Measurements from ENCODE around the gene ASIC2. TPM values are rescaled to one million over a fixed set of nuclear protein-coding genes. Genes with fewer than 3 reads are reported as not detected.

Gene ASIC2
- total and polyA plus RNA-seq, 2 donors (not counting 1 experiment from before 2014, with no cell fraction given): not detected

GRCh38 chr17:33013596-33014375 is 279.3 kb downstream of the ASIC2 start:
- Histone ChIP-seq H3K4me3 (ENCODE audit: control extremely low read depth in 1 of 5, extremely low read depth in 1 of 5, insufficient read depth in 1 of 5, low read depth in 2 of 5, low read length in 4 of 5) (no peak overlapping the region), H4K20me1 (ENCODE audit: control insufficient read depth, insufficient read depth, low read length, poor library complexity, severe bottlenecking) (no peaks in the 10 kb centered on the region), H3K27me3 (replicated peaks in 1 of 4; ENCODE audit: control extremely low read depth in 1 of 4, control insufficient read depth in 3 of 4, insufficient read depth in 4 of 4, low read length in 3 of 4) (no peaks in the 10 kb centered on the region), H3K9ac (ENCODE audit: low read length) (no peak overlapping the region), H3K4me1 (ENCODE audit: control insufficient read depth in 2 of 2, insufficient read depth in 2 of 2, low read length in 2 of 2) (no peaks in the 10 kb centered on the region), H3K4me2 (replicated peaks; ENCODE audit: low read depth, low read length, poor library complexity, severe bottlenecking) (no peak overlapping the region), H3K27ac (ENCODE audit: low read length in 2 of 2) (no peak overlapping the region), H3K9me3 (ENCODE audit: control extremely low read depth in 1 of 3, control insufficient read depth in 2 of 3, insufficient read depth in 1 of 3, low read length in 2 of 3) (no peaks in the 10 kb centered on the region), H3K36me3 (replicated peaks in 1 of 2; ENCODE audit: control extremely low read depth in 1 of 2, control insufficient read depth in 1 of 2, extremely low read depth in 1 of 2, insufficient read depth in 2 of 2, low read length in 1 of 2) (no peaks in the 10 kb centered on the region), H2AFZ (ENCODE audit: insufficient read depth, low read depth, low read length, poor library complexity, severe bottlenecking) (no peak overlapping the region), H3K79me2 (ENCODE audit: control insufficient read depth, insufficient read depth, low read length) (no peaks in the 10 kb centered on the region)
- CTCF ChIA-PET: interaction anchor here (2.1 kb wide), 1 partner anchor 15 kb away, joined by 7 read pairs; no protein-coding TSS in a partner anchor
- TF ChIP-seq CTCF (IDR thresholded peaks at IDR 0.05): no peak
- no peak overlapping the region for H3K27ac Mint-ChIP-seq
- DNase-seq: no peak
- intact Hi-C loops (cut with micrococcal nuclease): no loop called here
- H3K4me3 Mint-ChIP-seq: no peak overlapping the region
- peaks cover 28% of the 10 kb centered on the region for H3K27me3 Mint-ChIP-seq
- H3K9me3 Mint-ChIP-seq (ENCODE audit: insufficient read depth): no peaks in the 10 kb centered on the region
- no peak for ATAC-seq (ENCODE audit: low read depth)
- POLR2A ChIA-PET: no interaction called here
- H3K4me1 Mint-ChIP-seq: no peaks in the 10 kb centered on the region
- 89% methylated on average over 18 of the region's 18 CpGs for WGBS (ENCODE audit: insufficient coverage)

- no peak overlapping the region for H2AFZ ChIP-seq (ENCODE audit: insufficient read depth, low read depth, low read length, poor library complexity, severe bottlenecking)
- H3K79me2 ChIP-seq (ENCODE audit: control insufficient read depth, insufficient read depth, low read length): no peaks in the 10 kb centered on the region
- H3K27ac ChIP-seq (ENCODE audit: low read length in 2 of 2): no peak overlapping the region
- no peaks in the 10 kb centered on the region for H4K20me1 ChIP-seq (ENCODE audit: control insufficient read depth, insufficient read depth, low read length, poor library complexity, severe bottlenecking)
- H3K4me2 ChIP-seq (replicated peaks; ENCODE audit: low read depth, low read length, poor library complexity, severe bottlenecking): no peak overlapping the region
- no peaks in the 10 kb centered on the region for H3K9me3 Mint-ChIP-seq (ENCODE audit: insufficient read depth)
- no peaks in the 10 kb centered on the region for H3K36me3 ChIP-seq (replicated peaks in 1 of 2; ENCODE audit: control extremely low read depth in 1 of 2, control insufficient read depth in 1 of 2, extremely low read depth in 1 of 2, insufficient read depth in 2 of 2, low read length in 1 of 2)
- DNase-seq (no peak), ATAC-seq (ENCODE audit: low read depth) (no peak)
- no peak overlapping the region for H3K4me3 Mint-ChIP-seq
- H3K27me3 ChIP-seq (replicated peaks in 1 of 4; ENCODE audit: control extremely low read depth in 1 of 4, control insufficient read depth in 3 of 4, insufficient read depth in 4 of 4, low read length in 3 of 4): no peaks in the 10 kb centered on the region
- TF ChIP-seq EZH2 (IDR thresholded peaks at IDR 0.05; ENCODE audit: borderline replicate concordance, insufficient read depth, low read depth, low read length, poor library complexity, severe bottlenecking) (no peak), CTCF (IDR thresholded peaks at IDR 0.05) (no peak)
- H3K4me1 Mint-ChIP-seq: no peaks in the 10 kb centered on the region
- 85% methylated on average over 2 of the region's 8 CpGs for WGBS (ENCODE audit: insufficient coverage)
- intact Hi-C loops (cut with micrococcal nuclease): no loop called here
- peaks cover 26% of the 10 kb centered on the region for H3K27me3 Mint-ChIP-seq
- ChIA-PET CTCF (no interaction called here), POLR2A (no interaction called here)
- no peaks in the 10 kb centered on the region for H3K4me1 ChIP-seq (ENCODE audit: control insufficient read depth in 2 of 2, insufficient read depth in 2 of 2, low read length in 2 of 2)
- H3K4me3 ChIP-seq (ENCODE audit: control extremely low read depth in 1 of 5, extremely low read depth in 1 of 5, insufficient read depth in 1 of 5, low read depth in 2 of 5, low read length in 4 of 5): no peak overlapping the region
- no peak overlapping the region for H3K27ac Mint-ChIP-seq
- no peak overlapping the region for H3K9ac ChIP-seq (ENCODE audit: low read length)
- no peaks in the 10 kb centered on the region for H3K9me3 ChIP-seq (ENCODE audit: control extremely low read depth in 1 of 3, control insufficient read depth in 2 of 3, insufficient read depth in 1 of 3, low read length in 2 of 3)
Observed at GRCh38 chr17:33012522-33013033, 280.5 kb downstream of the ASIC2 start.
